ENCODE measurements around the gene KCNN3. TPM values are rescaled to one million over a fixed set of nuclear protein-coding genes. Genes with fewer than 3 reads are reported as not detected.

The KCNN3 gene
- total RNA-seq, 6 experiments from 2014 or later, result not detected

DNA sequence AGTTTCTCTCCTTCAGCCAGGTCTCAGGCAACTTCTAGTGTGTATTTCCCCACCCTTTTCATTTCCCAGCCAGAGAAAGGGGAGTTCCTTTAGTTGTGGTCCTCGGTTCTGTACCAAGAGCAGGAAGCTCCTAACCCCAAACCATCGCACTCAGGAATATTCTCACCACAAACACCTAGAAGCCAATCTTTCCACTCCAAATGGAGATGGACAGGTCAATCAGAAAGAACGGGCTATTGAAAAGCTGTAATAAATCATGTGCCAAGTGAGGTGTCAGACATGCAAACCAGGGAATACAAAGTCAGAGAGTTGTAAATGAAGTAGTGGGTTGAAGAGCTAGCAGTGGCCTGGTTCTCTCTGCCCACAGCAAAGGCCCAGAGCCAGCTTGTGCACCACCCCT lies 77.2 kb downstream of the KCNN3 start:
- peaks cover 43% of the 10 kb centered on the region for H3K27me3 Mint-ChIP-seq (ENCODE audit: insufficient read depth)
- H3K4me1 Mint-ChIP-seq (ENCODE audit: low read depth), result no peaks in the 10 kb centered on the region
- H3K36me3 Mint-ChIP-seq (ENCODE audit: low read depth), result no peaks in the 10 kb centered on the region

DNA sequence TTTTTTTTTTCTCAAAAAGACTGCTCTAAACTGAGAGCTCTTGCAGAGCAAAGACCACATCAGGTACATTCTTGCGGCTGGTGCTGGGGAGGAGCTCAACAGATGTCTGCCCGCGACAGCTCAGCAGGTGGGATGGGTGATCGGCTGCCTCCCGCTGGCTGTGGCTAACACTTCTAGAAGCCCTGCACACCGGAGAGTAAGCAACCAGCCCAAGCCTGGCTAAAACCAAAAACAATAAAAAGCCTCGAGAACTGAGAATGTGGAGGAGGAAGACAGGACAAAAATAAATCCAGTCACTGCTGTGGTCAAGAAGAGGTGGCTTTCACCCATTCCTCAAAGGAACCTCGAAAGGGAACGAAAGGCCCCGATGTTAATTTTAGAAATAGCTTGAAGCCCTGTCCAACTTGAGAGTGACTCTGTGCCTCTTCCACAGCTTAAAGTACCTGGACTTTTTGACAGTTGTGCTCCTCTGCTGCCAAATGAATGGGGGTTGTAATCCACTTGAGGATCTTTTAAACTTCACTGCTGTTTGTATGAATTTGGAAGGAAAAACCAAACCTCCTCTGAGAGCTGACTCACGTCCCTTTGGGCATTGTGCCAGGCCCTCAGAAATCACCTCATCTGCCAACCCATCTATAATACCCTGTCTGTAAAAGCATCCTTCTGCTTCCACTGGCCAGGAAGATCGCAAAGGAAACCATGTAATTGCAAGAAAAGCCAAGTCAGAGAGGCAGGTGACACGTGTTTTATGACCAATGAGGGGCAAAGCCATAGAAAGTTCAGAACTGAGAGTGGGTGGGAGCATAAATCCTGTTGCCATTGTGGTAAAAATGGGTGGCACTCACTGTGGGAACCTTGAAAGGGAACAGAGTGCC lies 78.6 kb downstream of the KCNN3 start:
- peaks cover 44% of the 10 kb centered on the region for H3K27me3 Mint-ChIP-seq (ENCODE audit: insufficient read depth)
- H3K36me3 Mint-ChIP-seq (ENCODE audit: low read depth), result no peaks in the 10 kb centered on the region
- no peaks in the 10 kb centered on the region for H3K9me3 Mint-ChIP-seq
- H3K4me1 Mint-ChIP-seq (ENCODE audit: low read depth), result no peaks in the 10 kb centered on the region
- H3K27ac Mint-ChIP-seq, result no peak overlapping the region
- DNase-seq, result no peak
- H3K4me3 Mint-ChIP-seq, result no peak overlapping the region
- TF ChIP-seq, protein P1, sequence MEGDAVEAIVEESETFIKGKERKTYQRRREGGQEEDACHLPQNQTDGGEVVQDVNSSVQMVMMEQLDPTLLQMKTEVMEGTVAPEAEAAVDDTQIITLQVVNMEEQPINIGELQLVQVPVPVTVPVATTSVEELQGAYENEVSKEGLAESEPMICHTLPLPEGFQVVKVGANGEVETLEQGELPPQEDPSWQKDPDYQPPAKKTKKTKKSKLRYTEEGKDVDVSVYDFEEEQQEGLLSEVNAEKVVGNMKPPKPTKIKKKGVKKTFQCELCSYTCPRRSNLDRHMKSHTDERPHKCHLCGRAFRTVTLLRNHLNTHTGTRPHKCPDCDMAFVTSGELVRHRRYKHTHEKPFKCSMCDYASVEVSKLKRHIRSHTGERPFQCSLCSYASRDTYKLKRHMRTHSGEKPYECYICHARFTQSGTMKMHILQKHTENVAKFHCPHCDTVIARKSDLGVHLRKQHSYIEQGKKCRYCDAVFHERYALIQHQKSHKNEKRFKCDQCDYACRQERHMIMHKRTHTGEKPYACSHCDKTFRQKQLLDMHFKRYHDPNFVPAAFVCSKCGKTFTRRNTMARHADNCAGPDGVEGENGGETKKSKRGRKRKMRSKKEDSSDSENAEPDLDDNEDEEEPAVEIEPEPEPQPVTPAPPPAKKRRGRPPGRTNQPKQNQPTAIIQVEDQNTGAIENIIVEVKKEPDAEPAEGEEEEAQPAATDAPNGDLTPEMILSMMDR (IDR thresholded peaks at IDR 0.05), result no peak

More for the DNA sequence above, 77.2 kb downstream of the KCNN3 start:
- Mint-ChIP-seq H3K27ac (no peak overlapping the region), H3K4me3 (no peak overlapping the region), H3K9me3 (no peaks in the 10 kb centered on the region)
- DNase-seq, result no peak
- TF ChIP-seq, protein P1 (IDR thresholded peaks at IDR 0.05), result no peak

DNA sequence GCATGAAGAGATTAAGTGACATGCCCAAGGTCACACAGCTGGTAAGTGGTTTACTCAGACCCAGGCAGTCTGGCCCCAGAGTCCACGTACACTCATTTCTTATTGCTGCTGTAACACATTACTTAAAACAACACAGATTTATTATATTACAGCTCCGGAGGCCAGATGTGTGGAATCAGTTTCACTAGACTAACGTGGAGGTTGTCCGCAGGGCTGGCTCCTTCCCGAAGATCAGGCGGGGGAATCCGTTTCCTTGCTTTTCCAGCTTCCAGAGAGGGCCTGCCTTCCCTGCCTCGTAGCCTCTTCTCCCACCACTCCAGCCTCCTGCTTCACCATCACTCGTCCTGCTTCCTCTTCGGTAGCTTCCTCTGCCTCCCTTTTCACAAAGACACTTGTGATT lies 81.2 kb downstream of the KCNN3 start:
- Mint-ChIP-seq H3K4me1 (ENCODE audit: low read depth) (no peaks in the 10 kb centered on the region), H3K4me3 (no peak overlapping the region), H3K36me3 (ENCODE audit: low read depth) (no peaks in the 10 kb centered on the region), H3K27me3 (ENCODE audit: insufficient read depth) (peaks cover 40% of the 10 kb centered on the region), H3K27ac (no peak overlapping the region), H3K9me3 (no peaks in the 10 kb centered on the region)
- DNase-seq, result no peak
- TF ChIP-seq, protein P1 (IDR thresholded peaks at IDR 0.05), result no peak

DNA sequence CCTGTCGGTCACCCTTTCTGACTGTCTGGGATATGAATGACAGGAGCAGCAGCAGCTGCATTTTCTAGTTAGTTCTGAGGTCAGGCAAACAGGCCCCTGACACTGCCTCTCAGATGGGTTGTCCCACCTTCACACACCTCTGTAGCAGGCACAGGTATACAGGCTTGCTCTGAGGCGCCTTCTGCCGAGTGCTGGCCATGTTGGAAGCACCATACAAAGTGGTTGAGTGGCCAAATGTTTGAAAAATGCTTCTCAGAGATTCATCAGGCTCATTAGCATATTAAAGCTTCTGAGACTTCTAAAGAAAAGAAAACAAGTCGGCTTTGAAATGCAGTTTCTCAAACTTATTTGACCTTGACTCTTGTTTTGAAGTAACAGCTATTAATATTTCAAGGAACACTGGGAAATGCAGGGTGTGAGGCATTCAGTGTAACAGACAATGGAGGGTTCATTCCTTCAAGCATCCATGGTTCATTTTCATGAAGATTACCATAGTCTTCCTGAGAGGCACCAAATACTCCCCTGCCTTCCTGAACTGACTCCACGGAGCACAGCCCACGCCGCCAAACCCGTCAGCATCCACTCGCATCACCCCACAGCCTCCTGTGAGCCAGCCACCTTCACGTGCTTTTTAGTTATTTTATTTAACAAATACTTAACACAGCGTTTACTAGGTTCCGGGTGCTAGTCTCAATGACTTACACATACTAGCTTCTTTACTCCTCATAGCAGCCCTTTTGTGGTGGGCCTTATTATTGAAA lies 81.8 kb downstream of the KCNN3 start:
- Mint-ChIP-seq H3K4me3 (no peak overlapping the region), H3K27me3 (ENCODE audit: insufficient read depth) (peaks cover 46% of the 10 kb centered on the region), H3K27ac (no peak overlapping the region), H3K4me1 (ENCODE audit: low read depth) (no peaks in the 10 kb centered on the region), H3K9me3 (no peaks in the 10 kb centered on the region), H3K36me3 (ENCODE audit: low read depth) (no peaks in the 10 kb centered on the region)
- DNase-seq, result no peak
- TF ChIP-seq, protein P1 (IDR thresholded peaks at IDR 0.05), result no peak

DNA sequence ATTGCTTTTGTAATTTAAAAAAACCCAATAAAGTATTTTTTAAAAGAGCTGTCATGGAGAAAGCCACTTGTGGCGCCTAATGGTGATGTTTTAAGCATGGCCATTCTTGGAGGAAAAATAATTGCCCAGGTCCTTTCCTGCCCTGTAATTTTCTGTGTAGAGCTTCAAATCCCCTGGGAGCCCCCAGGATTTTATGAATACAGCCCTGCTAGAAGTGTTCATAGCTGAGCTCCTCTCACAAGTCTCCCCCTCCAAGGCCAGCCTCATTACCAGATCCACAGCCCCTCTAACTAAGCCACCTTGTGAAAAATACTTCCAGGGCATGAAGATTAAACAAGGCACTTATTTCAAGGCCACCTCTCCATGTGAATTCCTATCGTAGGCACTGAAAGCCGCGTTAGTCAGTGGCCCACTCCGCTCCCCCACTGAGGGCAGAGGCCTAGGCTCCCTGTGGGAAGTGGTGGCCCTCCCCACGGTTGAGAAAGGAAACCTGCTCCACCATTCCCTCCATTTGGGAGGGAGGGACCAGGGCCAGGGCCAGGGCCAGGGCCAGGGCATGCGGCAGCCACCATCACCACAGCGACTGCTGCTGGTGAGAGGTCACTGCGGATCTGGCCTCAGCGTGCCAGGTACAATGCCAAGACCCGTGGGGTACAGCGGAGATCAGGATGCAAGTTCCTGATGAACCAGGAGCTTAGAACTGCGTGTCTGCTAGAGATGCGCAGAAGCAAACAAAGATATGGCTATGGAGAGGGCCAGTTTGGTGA lies 83.1 kb downstream of the KCNN3 start:
- TF ChIP-seq, protein P1 (IDR thresholded peaks at IDR 0.05), result no peak
- H3K27me3 Mint-ChIP-seq (ENCODE audit: insufficient read depth), result peaks cover 47% of the 10 kb centered on the region

More for the DNA sequence above, 83.1 kb downstream of the KCNN3 start:
- Mint-ChIP-seq H3K4me3 (no peak overlapping the region), H3K36me3 (ENCODE audit: low read depth) (no peaks in the 10 kb centered on the region), H3K27ac (no peak overlapping the region), H3K4me1 (ENCODE audit: low read depth) (no peaks in the 10 kb centered on the region), H3K9me3 (no peaks in the 10 kb centered on the region)
- no peak for DNase-seq
